SU-DHL-6 (cell line): ENCODE results near the gene MTHFD1.

Experiments used
- H2AFZ ChIP-seq: fragments of 200-600 bp; sonication (generic); 2 replicates; pipeline ENCODE4 v1.6.1; 2014; ENCODE audit warnings: low read depth, mild to moderate bottlenecking, moderate library complexity, mixed read lengths, antibody characterized with exemption, low read length; ENCODE audit not compliant: severe bottlenecking
- H3F3A ChIP-seq: fragments of 200-600 bp; shearing (Covaris generic); 2 replicates; pipeline ENCODE4 v1.6.0; 2016; ENCODE audit warnings: antibody characterized with exemption, mild to moderate bottlenecking; ENCODE audit not compliant: insufficient read depth
- H3K27ac ChIP-seq: fragments of 200-600 bp; sonication (generic); 2 replicates; pipeline ENCODE4 v1.5.1; 2016; ENCODE audit warnings: low read depth, mild to moderate bottlenecking, low read length, moderate library complexity, mixed read lengths
- H3K27me3 ChIP-seq: fragments of 200-600 bp; sonication (generic), shearing (Covaris generic); 2 replicates; pipeline ENCODE4 v1.6.0; 2014; ENCODE audit warnings: mild to moderate bottlenecking, low read length
- H3K36me3 ChIP-seq: fragments of 200-600 bp; sonication (generic); 2 replicates; pipeline ENCODE4 v1.6.1; 2014; ENCODE audit warnings: mild to moderate bottlenecking, low read length, mixed read lengths
- H3K4me2 ChIP-seq: fragments of 300-600, 200-600 bp; shearing (Covaris generic), sonication (generic); 2 replicates; pipeline ENCODE4 v1.6.0; 2014; ENCODE audit warnings: low read length, low read depth, mild to moderate bottlenecking; ENCODE audit not compliant: poor library complexity, severe bottlenecking
- H3K4me3 ChIP-seq: fragments of 200-600 bp; sonication (generic); 2 replicates; pipeline ENCODE4 v1.5.1; 2014; ENCODE audit warnings: antibody characterized with exemption, low read length, mild to moderate bottlenecking, mixed read lengths; ENCODE audit not compliant: insufficient read depth, poor library complexity, severe bottlenecking
- H3K79me2 ChIP-seq: fragments of 200-600 bp; sonication (generic); 2 replicates; pipeline ENCODE4 v1.6.1; 2014; ENCODE audit warnings: mild to moderate bottlenecking, low read length, moderate library complexity; ENCODE audit not compliant: insufficient read depth
- H3K9ac ChIP-seq: fragments of 200-600 bp; sonication (generic); 2 replicates; pipeline ENCODE4 v1.7.0; 2014; ENCODE audit warnings: mild to moderate bottlenecking, low read length
- H3K9me2 ChIP-seq: fragments of 200-600 bp; sonication (generic); replicated peaks from 2 replicates; pipeline ENCODE4 v1.6.1; 2014; ENCODE audit warnings: low read length; ENCODE audit not compliant: insufficient read depth
- H3K9me3 ChIP-seq: fragments of 200-600 bp; sonication (generic); 2 replicates; pipeline ENCODE4 v1.6.1; 2014; ENCODE audit warnings: low read length, mixed read lengths; ENCODE audit not compliant: insufficient read depth
- H4K20me1 ChIP-seq: fragments of 200-600 bp; sonication (generic); 2 replicates; pipeline ENCODE4 v1.6.1; 2014; ENCODE audit warnings: low read depth, mild to moderate bottlenecking, antibody characterized with exemption, low read length, moderate library complexity, mixed read lengths
- EZH2phosphoT487 ChIP-seq: fragments of 200-600 bp; sonication (generic), shearing (Covaris generic); conservative IDR thresholded peaks from 2 replicates; pipeline ENCODE4 v1.6.1; 2018; ENCODE audit warnings: mild to moderate bottlenecking, antibody characterized with exemption, low read length, moderate library complexity, mixed read lengths
- TF ChIP-seq, protein P1 (sequence below): fragments of 200-600 bp; sonication (generic); IDR thresholded peaks from one replicate; pipeline ENCODE4 v1.5.1; 2017; ENCODE audit warnings: antibody characterized with exemption, mild to moderate bottlenecking, low read length, moderate library complexity; ENCODE audit not compliant: insufficient read depth, poor library complexity, severe bottlenecking

MTHFD1 gene

DNA sequence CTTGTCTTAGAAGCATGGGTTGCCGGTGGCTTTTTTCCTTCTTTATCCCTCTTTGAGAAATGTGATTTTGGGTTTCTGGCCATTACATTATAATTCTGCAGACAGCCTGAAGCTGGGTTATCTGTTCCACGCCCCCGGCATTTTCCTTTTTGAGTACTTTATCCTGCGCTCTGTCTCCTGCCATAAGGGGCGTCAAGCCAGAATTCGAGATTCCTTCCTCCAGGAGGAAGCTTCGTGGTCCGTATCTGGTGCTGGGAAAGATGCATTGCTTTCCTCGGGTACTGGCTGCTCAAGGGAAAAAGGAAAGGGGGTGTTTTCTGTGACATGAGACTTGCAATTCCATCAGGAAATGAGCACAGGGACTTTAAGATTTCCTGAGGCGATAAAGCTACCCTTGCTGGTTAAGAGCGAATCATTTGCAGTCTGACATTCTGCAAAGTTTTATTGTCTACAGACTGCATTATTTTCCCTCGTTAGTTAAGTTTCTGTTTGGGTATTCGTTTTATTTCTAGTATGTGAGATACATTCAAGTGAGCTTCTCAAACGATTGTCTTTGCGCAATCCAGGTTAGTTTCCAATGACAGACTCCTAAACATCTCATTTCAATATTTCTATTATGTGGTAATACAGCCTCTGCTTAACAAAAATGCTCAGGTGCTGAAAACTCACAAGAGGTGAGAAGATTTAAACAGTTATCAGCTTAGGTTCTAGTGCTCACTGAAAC, 77.8 kb downstream of the MTHFD1 start:
- no peak overlapping the region for H2AFZ ChIP-seq
- no peaks in the 10 kb centered on the region for H3K9me2 ChIP-seq
- H3K4me2 ChIP-seq = peak overlapping the region; percentile 91
- no peaks in the 10 kb centered on the region; the same call in 1 of the 2 replicates for H3K79me2 ChIP-seq
- H3K27me3 ChIP-seq = no peaks in the 10 kb centered on the region
- peak overlapping the region; percentile 62 for H3K9ac ChIP-seq
- peaks cover 65% of the 10 kb centered on the region for H3F3A ChIP-seq
- H3K27ac ChIP-seq = peak overlapping the region; percentile 45
- no peaks in the 10 kb centered on the region for H4K20me1 ChIP-seq
- no peaks in the 10 kb centered on the region for H3K36me3 ChIP-seq
- no peaks in the 10 kb centered on the region for H3K9me3 ChIP-seq
- no peak for TF ChIP-seq EZH2phosphoT487
- TF ChIP-seq, protein P1, sequence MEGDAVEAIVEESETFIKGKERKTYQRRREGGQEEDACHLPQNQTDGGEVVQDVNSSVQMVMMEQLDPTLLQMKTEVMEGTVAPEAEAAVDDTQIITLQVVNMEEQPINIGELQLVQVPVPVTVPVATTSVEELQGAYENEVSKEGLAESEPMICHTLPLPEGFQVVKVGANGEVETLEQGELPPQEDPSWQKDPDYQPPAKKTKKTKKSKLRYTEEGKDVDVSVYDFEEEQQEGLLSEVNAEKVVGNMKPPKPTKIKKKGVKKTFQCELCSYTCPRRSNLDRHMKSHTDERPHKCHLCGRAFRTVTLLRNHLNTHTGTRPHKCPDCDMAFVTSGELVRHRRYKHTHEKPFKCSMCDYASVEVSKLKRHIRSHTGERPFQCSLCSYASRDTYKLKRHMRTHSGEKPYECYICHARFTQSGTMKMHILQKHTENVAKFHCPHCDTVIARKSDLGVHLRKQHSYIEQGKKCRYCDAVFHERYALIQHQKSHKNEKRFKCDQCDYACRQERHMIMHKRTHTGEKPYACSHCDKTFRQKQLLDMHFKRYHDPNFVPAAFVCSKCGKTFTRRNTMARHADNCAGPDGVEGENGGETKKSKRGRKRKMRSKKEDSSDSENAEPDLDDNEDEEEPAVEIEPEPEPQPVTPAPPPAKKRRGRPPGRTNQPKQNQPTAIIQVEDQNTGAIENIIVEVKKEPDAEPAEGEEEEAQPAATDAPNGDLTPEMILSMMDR = no peak
- H3K4me3 ChIP-seq = peak overlapping the region; percentile 62

DNA sequence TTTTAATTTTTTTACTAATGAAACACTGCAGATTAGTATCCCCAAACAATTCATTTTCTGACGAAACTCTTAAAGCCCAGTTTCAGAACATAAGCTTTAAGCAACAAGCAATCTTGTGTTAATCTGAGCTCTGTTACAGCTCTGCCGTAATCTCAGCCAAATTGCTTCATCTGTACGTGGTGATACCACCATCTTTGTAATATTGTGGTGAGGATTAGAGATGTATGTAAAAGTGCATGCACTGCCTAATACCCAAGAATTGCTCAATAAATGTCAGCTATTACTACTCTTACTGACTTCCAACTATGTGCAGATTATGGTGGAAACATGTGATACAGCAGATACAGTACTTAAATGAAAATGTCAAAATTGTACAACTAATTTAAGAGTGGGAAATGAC, 78.9 kb downstream of the MTHFD1 start:
- no peak overlapping the region for H3K9ac ChIP-seq
- H3K27ac ChIP-seq = peak overlapping the region; percentile 45; the same call in 1 of the 2 replicates

DNA sequence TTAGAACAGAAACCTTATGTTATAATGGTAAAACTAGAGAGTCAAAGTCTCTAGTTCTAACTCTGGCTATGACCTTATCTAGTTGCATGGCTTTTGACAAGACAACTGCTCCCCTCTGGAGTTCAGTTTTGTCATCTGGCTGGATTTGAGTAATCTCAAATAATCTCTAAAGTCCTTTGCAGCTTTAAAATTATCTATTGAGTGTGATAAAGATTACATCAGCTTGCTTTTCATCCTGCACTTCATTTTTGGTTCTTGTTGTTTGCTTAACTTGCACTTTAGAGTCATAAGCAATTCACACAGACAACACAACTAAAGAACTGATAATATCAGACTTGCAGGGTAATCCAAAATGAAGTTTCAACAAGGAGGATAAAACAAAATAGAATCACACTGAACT, 79.4 kb downstream of the MTHFD1 start:
- Histone ChIP-seq H3K9me2 (no peaks in the 10 kb centered on the region), H3F3A (peaks cover 69% of the 10 kb centered on the region), H3K4me2 (peak overlapping the region; percentile 91), H2AFZ (no peak overlapping the region), H3K9ac (no peak overlapping the region), H3K27ac (peak overlapping the region; percentile 45; the same call in 1 of the 2 replicates), H3K27me3 (no peaks in the 10 kb centered on the region), H4K20me1 (no peaks in the 10 kb centered on the region), H3K4me3 (no peak overlapping the region), H3K36me3 (no peaks in the 10 kb centered on the region), H3K79me2 (no peaks in the 10 kb centered on the region; the same call in 1 of the 2 replicates), H3K9me3 (no peaks in the 10 kb centered on the region)
- TF ChIP-seq EZH2phosphoT487 = no peak
- TF ChIP-seq, protein P1 = no peak

More for the DNA sequence above, 78.9 kb downstream of the MTHFD1 start:
- Histone ChIP-seq H3K9me3 (no peaks in the 10 kb centered on the region), H3K36me3 (no peaks in the 10 kb centered on the region), H2AFZ (no peak overlapping the region), H3K4me2 (peak overlapping the region; percentile 91), H3K4me3 (no peak overlapping the region), H3K79me2 (no peaks in the 10 kb centered on the region; the same call in 1 of the 2 replicates), H3F3A (peaks cover 71% of the 10 kb centered on the region), H3K9me2 (no peaks in the 10 kb centered on the region), H4K20me1 (no peaks in the 10 kb centered on the region), H3K27me3 (no peaks in the 10 kb centered on the region)
- TF ChIP-seq EZH2phosphoT487 = no peak
- TF ChIP-seq, protein P1 = no peak
